Trophoblast cell (in vitro differentiated cells and primary cell): ENCODE results near the gene TRAP1.

ENCODE experiments used
- DNase-seq, 2 donors: peaks; one replicate each; pipeline ENCODE4 v3.0.0-alpha.2; 2016
- H2AFZ ChIP-seq: 2 replicates; pipeline ENCODE4 v1.6.1; 2013; ENCODE audit warnings: low read length, moderate library complexity, mild to moderate bottlenecking; ENCODE audit not compliant: insufficient read depth, poor library complexity
- H2AK5ac ChIP-seq: 2 replicates; pipeline ENCODE4 v1.6.1; 2013; ENCODE audit warnings: mild to moderate bottlenecking, low read length
- H2BK120ac ChIP-seq: 2 replicates; pipeline ENCODE4 v1.6.1; 2013; ENCODE audit warnings: low read length, mild to moderate bottlenecking, moderate library complexity; ENCODE audit not compliant: insufficient read depth, poor library complexity
- H2BK12ac ChIP-seq: 2 replicates; pipeline ENCODE4 v1.6.1; 2013; ENCODE audit warnings: mild to moderate bottlenecking, low read length, moderate library complexity
- H2BK5ac ChIP-seq: 2 replicates; pipeline ENCODE4 v1.6.1; 2013; ENCODE audit warnings: low read length, low read depth, moderate library complexity, mild to moderate bottlenecking; ENCODE audit not compliant: poor library complexity
- H3K14ac ChIP-seq: 2 replicates; pipeline ENCODE4 v1.6.1; 2013; ENCODE audit warnings: mild to moderate bottlenecking, low read length
- H3K18ac ChIP-seq: 2 replicates; pipeline ENCODE4 v1.6.1; 2013; ENCODE audit warnings: mild to moderate bottlenecking, low read length
- H3K23ac ChIP-seq: 2 replicates; pipeline ENCODE4 v1.6.1; 2013; ENCODE audit warnings: low read length
- H3K27ac ChIP-seq: 2 replicates; pipeline ENCODE4 v1.5.1; 2013; ENCODE audit warnings: low read depth, mild to moderate bottlenecking, inconsistent platforms, low read length, moderate library complexity
- H3K27me3 ChIP-seq: 2 replicates; pipeline ENCODE4 v1.6.1; 2013; ENCODE audit warnings: inconsistent platforms, mild to moderate bottlenecking, low read length, moderate library complexity; ENCODE audit not compliant: insufficient read depth
- H3K36me3 ChIP-seq, 2 experiments: 1 replicate in 1 of 2; 2 replicates in 1 of 2; pipeline ENCODE4 v1.6.1; 2013; ENCODE audit warnings: low read length in 2 of 2, mild to moderate bottlenecking in 2 of 2, moderate library complexity in 1 of 2; ENCODE audit not compliant: insufficient read depth in 2 of 2, control insufficient read depth in 1 of 2
- H3K4ac ChIP-seq: 2 replicates; pipeline ENCODE4 v1.6.1; 2013; ENCODE audit warnings: low read depth, mild to moderate bottlenecking, low read length, moderate library complexity
- H3K4me1 ChIP-seq, 2 experiments: 1 replicate in 1 of 2; 2 replicates in 1 of 2; pipeline ENCODE4 v1.6.1; 2013; ENCODE audit warnings: low read length in 2 of 2, mild to moderate bottlenecking in 2 of 2, moderate library complexity in 1 of 2; ENCODE audit not compliant: insufficient read depth in 2 of 2, control insufficient read depth in 1 of 2
- H3K4me2 ChIP-seq: 2 replicates; pipeline ENCODE4 v1.6.1; 2013; ENCODE audit warnings: inconsistent platforms, mild to moderate bottlenecking, low read length, moderate library complexity
- H3K4me3 ChIP-seq: 2 replicates; pipeline ENCODE4 v1.5.1; 2013; ENCODE audit warnings: mild to moderate bottlenecking, low read depth, low read length, inconsistent platforms
- H3K79me1 ChIP-seq: one replicate; pipeline ENCODE4 v1.6.1; 2013; ENCODE audit warnings: low read length
- H3K79me2 ChIP-seq: 2 replicates; pipeline ENCODE4 v1.6.1; 2013; ENCODE audit warnings: low read length, mild to moderate bottlenecking; ENCODE audit not compliant: control insufficient read depth, insufficient read depth, poor library complexity
- H3K9ac ChIP-seq: 2 replicates; pipeline ENCODE4 v1.6.1; 2013; ENCODE audit warnings: mild to moderate bottlenecking, low read length
- H3K9me3 ChIP-seq: 2 replicates; pipeline ENCODE4 v1.6.1; 2013; ENCODE audit warnings: low read depth, mild to moderate bottlenecking, control low read depth, inconsistent platforms, low read length; ENCODE audit not compliant: insufficient read depth
- H4K12ac ChIP-seq: 2 replicates; pipeline ENCODE4 v1.6.1; 2013; ENCODE audit warnings: low read depth, mild to moderate bottlenecking, low read length, moderate library complexity
- H4K8ac ChIP-seq: 2 replicates; pipeline ENCODE4 v1.6.1; 2013; ENCODE audit warnings: low read depth, mild to moderate bottlenecking, low read length, moderate library complexity
- H4K91ac ChIP-seq: one replicate; pipeline ENCODE4 v1.6.1; 2013; ENCODE audit warnings: low read depth, mild to moderate bottlenecking, low read length, moderate library complexity
- WGBS: extraction: QIAGEN DNeasy Blood & Tissue Kit; methylation state at CpG from one replicate; pipeline ENCODE4 v1.1.7; 2013; ENCODE audit warnings: missing lambda C conversion rate; ENCODE audit not compliant: insufficient read length, insufficient coverage; ENCODE audit errors: extremely low coverage; 5-methylcytosine and 5-hydroxymethylcytosine counted together

Gene TRAP1

DNA sequence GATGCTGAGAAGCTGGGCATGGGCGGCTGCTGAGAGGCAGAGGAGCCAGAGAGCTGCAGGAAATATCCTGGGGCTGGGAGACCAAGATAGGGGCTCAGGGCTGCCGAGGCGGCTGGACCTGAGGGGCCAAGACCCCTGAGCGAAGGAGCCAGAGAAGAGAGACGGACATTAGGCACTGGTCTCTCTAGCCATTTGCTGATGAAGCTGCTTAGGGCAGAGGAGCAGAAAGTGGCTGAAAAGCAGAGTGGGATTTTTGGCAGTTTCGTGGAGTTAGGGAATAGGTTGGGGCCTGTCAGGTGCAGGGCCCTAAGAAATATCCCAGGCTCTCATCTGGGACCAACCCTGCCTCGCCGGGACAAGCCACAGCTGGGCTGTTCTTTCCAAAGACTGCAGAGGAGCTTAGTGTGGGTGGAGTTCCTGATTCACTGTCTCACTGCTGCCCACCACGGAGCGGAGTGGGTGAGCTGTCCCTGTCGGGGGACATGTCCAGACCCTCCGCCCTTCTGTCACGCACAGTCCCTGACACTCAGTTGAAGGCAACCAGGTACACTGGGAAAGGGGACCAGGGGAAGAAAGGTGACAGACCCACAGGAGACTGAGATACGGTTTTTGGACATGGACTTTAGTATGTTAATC, 74.1 kb downstream of the TRAP1 start:
- Histone ChIP-seq H4K8ac (peak overlapping the region; percentile 32), H3K4ac (peak overlapping the region; percentile 5), H4K91ac (peak overlapping the region; percentile 79), H3K14ac (peak overlapping the region; percentile 36), H3K79me2 (no peaks in the 10 kb centered on the region), H2BK120ac (peak overlapping the region; percentile 8), H3K23ac (no peak overlapping the region), H3K4me2 (peak overlapping the region; percentile 45), H2BK5ac (peak overlapping the region; percentile 27), H2AK5ac (peak overlapping the region; percentile 2), H4K12ac (no peak overlapping the region), H3K4me1 (peaks cover 26 to 40% of the 10 kb centered on the region in 2 experiments), H3K4me3 (no peak overlapping the region), H3K79me1 (peaks cover 19% of the 10 kb centered on the region), H2AFZ (peak overlapping the region; percentile 23), H3K9me3 (peaks cover 2% of the 10 kb centered on the region), H3K36me3 (peaks cover 3 to 7% of the 10 kb centered on the region in 2 experiments), H3K27me3 (no peaks in the 10 kb centered on the region), H3K9ac (no peak overlapping the region), H2BK12ac (peak overlapping the region; percentile 55), H3K18ac (peak overlapping the region; percentile 40), H3K27ac (peak overlapping the region; percentile 65)
- no CpG with 5 or more reads among the region's 14 CpGs for WGBS
- DNase-seq, result no peak

DNA sequence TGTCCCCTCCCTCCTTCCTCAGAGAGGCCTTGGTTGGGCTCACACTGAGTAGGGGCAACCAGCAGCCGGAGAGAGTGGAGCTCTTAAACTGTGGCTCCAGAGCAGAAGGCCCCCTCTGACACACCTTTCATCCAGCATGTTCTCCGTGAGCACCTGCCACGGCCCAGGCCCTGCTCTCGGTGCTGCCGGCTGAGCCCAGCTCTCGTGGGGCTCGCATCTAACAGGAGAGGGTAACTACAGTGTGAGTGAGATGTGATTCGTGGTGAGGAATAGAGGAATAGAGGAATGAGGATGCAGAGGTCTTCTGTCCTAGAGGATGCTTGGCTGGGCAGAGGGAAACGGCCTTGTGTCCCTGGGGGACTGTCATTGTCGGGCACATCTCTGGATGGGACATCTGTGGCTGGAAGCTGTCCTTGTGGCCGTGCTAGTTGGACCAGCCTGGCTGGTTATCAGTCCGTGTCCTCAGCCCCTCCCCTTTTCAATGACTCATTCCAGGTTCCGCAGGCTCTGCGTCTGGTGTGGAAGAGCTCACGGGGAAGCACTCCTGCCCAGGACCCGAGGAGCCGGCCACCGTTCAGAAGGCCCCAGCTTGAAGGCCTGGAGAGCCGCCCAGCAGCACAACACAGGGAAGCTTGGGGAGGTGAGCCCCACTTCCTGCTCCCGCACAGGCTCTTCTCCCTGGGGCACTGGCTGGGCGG, 74.8 kb downstream of the TRAP1 start:
- Histone ChIP-seq H3K18ac (peak overlapping the region; percentile 19), H3K4me2 (peak overlapping the region; percentile 45), H3K9ac (no peak overlapping the region), H3K27me3 (no peaks in the 10 kb centered on the region), H2BK5ac (peak overlapping the region; percentile 27), H2AFZ (peak overlapping the region; percentile 23), H3K4me1 (peaks cover 28 to 43% of the 10 kb centered on the region in 2 experiments), H3K9me3 (peaks cover 2% of the 10 kb centered on the region), H3K27ac (peak overlapping the region; percentile 65), H3K4ac (peak overlapping the region; percentile 5), H4K8ac (peak overlapping the region; percentile 32), H3K4me3 (peak overlapping the region; percentile 18), H3K79me2 (no peaks in the 10 kb centered on the region), H3K14ac (peak overlapping the region; percentile 15), H4K12ac (no peak overlapping the region), H2BK120ac (peak overlapping the region; percentile 8), H2BK12ac (no peak overlapping the region), H3K79me1 (peaks cover 19% of the 10 kb centered on the region), H4K91ac (peak overlapping the region; percentile 79), H2AK5ac (no peak overlapping the region), H3K23ac (no peak overlapping the region), H3K36me3 (peaks cover 3 to 7% of the 10 kb centered on the region in 2 experiments)
- DNase-seq, result peak; percentile 71 to 88
- no CpG with 5 or more reads among the region's 21 CpGs for WGBS

DNA sequence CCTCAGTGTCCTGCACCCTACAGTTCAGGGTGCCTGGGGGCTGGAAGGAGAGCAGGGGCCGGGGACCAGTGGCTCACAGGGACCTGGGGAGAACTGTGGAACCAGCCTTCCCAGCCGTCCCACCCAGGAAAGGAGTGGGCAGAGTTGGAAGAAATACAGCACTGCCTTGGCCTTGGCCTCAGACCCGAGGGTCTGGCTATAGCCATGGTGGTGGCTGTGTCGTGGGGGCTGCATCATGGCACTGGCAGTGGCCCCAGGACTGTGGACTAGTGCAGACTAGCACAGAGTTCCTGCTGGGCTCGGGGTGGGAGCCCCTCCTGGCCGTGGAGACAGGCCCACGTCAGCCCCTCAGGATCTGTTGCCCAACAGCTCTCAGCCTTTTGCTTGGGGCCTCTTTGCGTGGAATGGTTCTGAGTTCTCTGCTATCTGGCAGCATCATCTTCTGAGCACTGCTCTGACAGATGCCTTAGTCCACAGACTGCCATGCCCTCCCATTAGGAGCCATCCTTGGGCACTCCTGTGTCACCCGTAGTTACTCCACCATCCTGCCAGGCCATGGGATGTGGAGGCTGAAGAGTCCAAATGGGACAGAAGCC, 75.4 kb downstream of the TRAP1 start:
- peaks cover 32 to 47% of the 10 kb centered on the region in 2 experiments for H3K4me1 ChIP-seq
- peaks cover 2% of the 10 kb centered on the region for H3K9me3 ChIP-seq
- DNase-seq, result no peak
- no CpG with 5 or more reads among the region's 9 CpGs for whole genome bisulfite sequencing
- H3K23ac ChIP-seq, result no peak overlapping the region
- H3K4me2 ChIP-seq, result no peak overlapping the region
- peak overlapping the region; percentile 25 for H4K91ac ChIP-seq
- H4K8ac ChIP-seq, result no peak overlapping the region
- H3K18ac ChIP-seq, result no peak overlapping the region
- H2BK120ac ChIP-seq, result peak overlapping the region; percentile 25
- H3K36me3 ChIP-seq, result peaks cover 3 to 7% of the 10 kb centered on the region in 2 experiments
- H3K27me3 ChIP-seq, result no peaks in the 10 kb centered on the region
- peaks cover 21% of the 10 kb centered on the region for H3K79me1 ChIP-seq
- H2AK5ac ChIP-seq, result peak overlapping the region; percentile 33
- no peak overlapping the region for H2BK5ac ChIP-seq
- H2AFZ ChIP-seq, result no peak overlapping the region
- peak overlapping the region; percentile 18 for H3K4me3 ChIP-seq
- no peak overlapping the region for H3K4ac ChIP-seq
- H2BK12ac ChIP-seq, result peak overlapping the region; percentile 23
- no peak overlapping the region for H3K9ac ChIP-seq
- H3K14ac ChIP-seq, result no peak overlapping the region
- no peaks in the 10 kb centered on the region for H3K79me2 ChIP-seq
- H3K27ac ChIP-seq, result no peak overlapping the region
- H4K12ac ChIP-seq, result no peak overlapping the region

- H4K91ac ChIP-seq, result peak overlapping the region; percentile 29
- H3K36me3 ChIP-seq, result peaks cover 3 to 7% of the 10 kb centered on the region in 2 experiments
- H3K4ac ChIP-seq, result no peak overlapping the region
- H3K18ac ChIP-seq, result peak overlapping the region; percentile 19
- peak overlapping the region; percentile 60 for H2BK12ac ChIP-seq
- H2BK120ac ChIP-seq, result peak overlapping the region; percentile 21
- H3K4me3 ChIP-seq, result no peak overlapping the region
- H3K4me2 ChIP-seq, result no peak overlapping the region
- H3K79me1 ChIP-seq, result peaks cover 21% of the 10 kb centered on the region
- H3K9me3 ChIP-seq, result peaks cover 2% of the 10 kb centered on the region
- no peak overlapping the region for H4K12ac ChIP-seq
- WGBS, result no CpG with 5 or more reads among the region's 17 CpGs
- peak overlapping the region; percentile 73 for H2AK5ac ChIP-seq
- no peak overlapping the region for H2AFZ ChIP-seq
- peak overlapping the region; percentile 8 for H3K14ac ChIP-seq
- H3K27me3 ChIP-seq, result no peaks in the 10 kb centered on the region
- H3K27ac ChIP-seq, result peak overlapping the region; percentile 1
- no peak overlapping the region for H3K9ac ChIP-seq
- no peaks in the 10 kb centered on the region for H3K79me2 ChIP-seq
- peaks cover 32 to 41% of the 10 kb centered on the region in 2 experiments for H3K4me1 ChIP-seq
- peak in 1 of 2 donors; percentile 34 for DNase-seq
- peak overlapping the region; percentile 20 for H4K8ac ChIP-seq
- no peak overlapping the region for H3K23ac ChIP-seq
- H2BK5ac ChIP-seq, result no peak overlapping the region
Measured at GRCh38 chr16:3640632-3641501, 76.5 kb downstream of the TRAP1 start.
